ENCODE data around the gene IGFN1.

The IGFN1 gene

DNA sequence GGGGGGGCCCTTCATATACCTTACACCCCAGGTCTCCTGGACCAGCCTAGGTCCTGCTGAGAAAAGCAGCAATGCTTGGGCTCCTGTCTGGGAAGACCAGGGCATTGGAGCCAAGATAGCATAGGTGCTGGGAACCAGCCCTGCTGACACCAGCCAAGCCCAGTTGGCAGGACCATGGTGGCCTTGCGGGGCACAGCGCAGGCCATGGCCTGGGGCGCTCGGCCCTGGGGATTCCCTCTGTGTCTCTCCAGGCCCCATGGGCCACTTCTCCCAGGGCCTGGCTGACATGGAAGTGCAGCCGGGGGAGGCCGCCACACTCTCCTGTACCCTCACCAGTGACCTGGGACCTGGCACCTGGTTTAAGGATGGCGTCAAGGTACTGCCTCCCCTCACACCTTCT lies 23.3 kb downstream of the IGFN1 start:
- TF ChIP-seq, protein P1, sequence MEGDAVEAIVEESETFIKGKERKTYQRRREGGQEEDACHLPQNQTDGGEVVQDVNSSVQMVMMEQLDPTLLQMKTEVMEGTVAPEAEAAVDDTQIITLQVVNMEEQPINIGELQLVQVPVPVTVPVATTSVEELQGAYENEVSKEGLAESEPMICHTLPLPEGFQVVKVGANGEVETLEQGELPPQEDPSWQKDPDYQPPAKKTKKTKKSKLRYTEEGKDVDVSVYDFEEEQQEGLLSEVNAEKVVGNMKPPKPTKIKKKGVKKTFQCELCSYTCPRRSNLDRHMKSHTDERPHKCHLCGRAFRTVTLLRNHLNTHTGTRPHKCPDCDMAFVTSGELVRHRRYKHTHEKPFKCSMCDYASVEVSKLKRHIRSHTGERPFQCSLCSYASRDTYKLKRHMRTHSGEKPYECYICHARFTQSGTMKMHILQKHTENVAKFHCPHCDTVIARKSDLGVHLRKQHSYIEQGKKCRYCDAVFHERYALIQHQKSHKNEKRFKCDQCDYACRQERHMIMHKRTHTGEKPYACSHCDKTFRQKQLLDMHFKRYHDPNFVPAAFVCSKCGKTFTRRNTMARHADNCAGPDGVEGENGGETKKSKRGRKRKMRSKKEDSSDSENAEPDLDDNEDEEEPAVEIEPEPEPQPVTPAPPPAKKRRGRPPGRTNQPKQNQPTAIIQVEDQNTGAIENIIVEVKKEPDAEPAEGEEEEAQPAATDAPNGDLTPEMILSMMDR (IDR thresholded peaks at IDR 0.05; ENCODE audit: unreplicated experiment in 3 of 3) = no peak
- no peak overlapping the region for H3K27ac Mint-ChIP-seq
- no peak overlapping the region for H3K4me3 Mint-ChIP-seq
- H3K9me3 Mint-ChIP-seq = no peaks in the 10 kb centered on the region
- peaks cover 42% of the 10 kb centered on the region for H3K27me3 Mint-ChIP-seq (ENCODE audit: low read depth)
- H3K36me3 Mint-ChIP-seq (ENCODE audit: low read depth) = no peaks in the 10 kb centered on the region
- peaks cover 4% of the 10 kb centered on the region for H3K4me1 Mint-ChIP-seq

DNA sequence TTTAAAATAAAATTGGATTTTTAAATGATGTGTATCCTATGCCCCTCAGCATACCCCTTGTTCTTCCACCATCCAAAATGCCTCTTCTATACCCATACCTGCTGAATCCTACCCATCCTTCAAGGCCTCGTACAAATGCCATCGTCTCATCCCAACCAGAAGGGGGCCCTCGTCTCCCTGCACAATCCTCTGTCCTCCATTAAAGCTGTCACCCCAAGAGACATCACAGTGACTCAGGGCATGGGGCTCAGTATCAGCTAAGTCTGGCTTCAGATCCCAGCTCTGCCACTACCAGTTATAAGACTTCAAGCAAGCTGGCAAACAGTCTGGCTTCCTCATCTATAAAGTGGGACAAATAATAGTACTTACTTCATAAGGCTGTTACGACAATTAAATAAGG lies 23.8 kb downstream of the IGFN1 start:
- no peak overlapping the region for H3K4me3 Mint-ChIP-seq
- no peak overlapping the region for H3K27ac Mint-ChIP-seq
- TF ChIP-seq, protein P1 (IDR thresholded peaks at IDR 0.05; ENCODE audit: unreplicated experiment in 3 of 3) = no peak
- no peaks in the 10 kb centered on the region for H3K36me3 Mint-ChIP-seq (ENCODE audit: low read depth)
- H3K4me1 Mint-ChIP-seq = peaks cover 4% of the 10 kb centered on the region
- H3K27me3 Mint-ChIP-seq (ENCODE audit: low read depth) = peaks cover 39% of the 10 kb centered on the region
- no peaks in the 10 kb centered on the region for H3K9me3 Mint-ChIP-seq

DNA sequence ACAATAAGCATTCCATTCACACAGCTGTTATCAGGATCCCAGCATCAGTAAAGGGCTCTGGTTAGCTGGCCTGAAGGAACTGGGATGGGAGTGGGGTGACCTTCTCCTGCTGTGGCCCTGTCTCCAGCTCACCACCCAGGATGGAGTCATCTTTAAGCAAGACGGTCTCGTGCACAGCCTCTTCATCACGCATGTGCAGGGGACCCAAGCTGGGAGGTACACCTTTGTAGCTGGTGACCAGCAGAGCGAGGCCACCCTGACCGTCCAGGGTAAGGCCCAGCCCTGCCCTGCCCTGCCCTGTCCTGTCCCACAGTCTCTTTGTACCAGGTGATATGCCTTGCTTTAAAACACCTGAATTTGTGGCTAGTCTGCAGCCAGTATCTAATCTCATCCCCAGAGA lies 24.3 kb downstream of the IGFN1 start:
- TF ChIP-seq, protein P1 (IDR thresholded peaks at IDR 0.05; ENCODE audit: unreplicated experiment in 3 of 3) = no peak
- no peak overlapping the region for H3K27ac Mint-ChIP-seq
- no peaks in the 10 kb centered on the region for H3K9me3 Mint-ChIP-seq
- no peaks in the 10 kb centered on the region for H3K36me3 Mint-ChIP-seq (ENCODE audit: low read depth)
- H3K4me1 Mint-ChIP-seq = peaks cover 4% of the 10 kb centered on the region
- no peak overlapping the region for H3K4me3 Mint-ChIP-seq
- H3K27me3 Mint-ChIP-seq (ENCODE audit: low read depth) = peaks cover 37% of the 10 kb centered on the region

DNA sequence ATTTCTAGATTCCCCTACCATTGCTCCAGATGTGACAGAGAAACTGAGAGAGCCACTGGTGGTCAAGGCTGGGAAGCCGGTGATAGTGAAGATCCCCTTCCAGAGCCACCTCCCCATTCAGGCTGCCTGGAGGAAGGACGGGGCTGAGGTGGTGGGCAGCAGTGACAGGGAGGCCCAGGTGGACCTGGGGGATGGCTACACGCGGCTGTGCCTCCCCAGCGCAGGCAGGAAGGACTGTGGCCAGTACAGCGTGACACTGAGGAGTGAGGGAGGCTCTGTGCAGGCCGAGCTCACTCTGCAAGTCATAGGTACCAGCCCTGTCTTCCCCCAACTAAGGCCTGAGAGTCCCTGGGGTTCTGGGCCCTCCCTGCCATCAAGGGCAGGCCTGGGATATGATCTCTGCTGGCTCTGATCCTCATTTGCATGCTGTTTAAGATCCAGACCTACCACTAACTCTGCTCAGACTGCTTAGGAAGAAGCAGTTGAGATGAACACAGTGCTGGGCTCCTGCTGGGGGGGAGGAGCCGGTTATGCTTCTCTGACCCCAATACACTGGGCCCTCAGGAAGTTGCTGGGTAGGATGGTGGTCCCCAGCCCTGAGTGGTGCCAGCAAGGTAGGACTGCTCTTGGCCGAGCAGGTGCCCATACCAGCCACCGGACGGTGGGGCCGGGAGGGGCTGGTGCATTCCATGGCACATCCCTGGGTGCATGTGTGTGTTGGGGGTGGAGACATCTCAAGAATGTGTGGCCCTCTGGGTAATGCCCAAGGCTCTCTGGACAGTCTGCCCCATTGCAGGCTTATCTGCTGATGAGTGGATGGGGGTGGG lies 25.1 kb downstream of the IGFN1 start:
- Mint-ChIP-seq H3K4me1 (peaks cover 4% of the 10 kb centered on the region), H3K36me3 (ENCODE audit: low read depth) (no peaks in the 10 kb centered on the region), H3K4me3 (no peak overlapping the region), H3K27me3 (ENCODE audit: low read depth) (peaks cover 37% of the 10 kb centered on the region), H3K27ac (no peak overlapping the region), H3K9me3 (no peaks in the 10 kb centered on the region)
- TF ChIP-seq, protein P1 (IDR thresholded peaks at IDR 0.05; ENCODE audit: unreplicated experiment in 3 of 3) = no peak

DNA sequence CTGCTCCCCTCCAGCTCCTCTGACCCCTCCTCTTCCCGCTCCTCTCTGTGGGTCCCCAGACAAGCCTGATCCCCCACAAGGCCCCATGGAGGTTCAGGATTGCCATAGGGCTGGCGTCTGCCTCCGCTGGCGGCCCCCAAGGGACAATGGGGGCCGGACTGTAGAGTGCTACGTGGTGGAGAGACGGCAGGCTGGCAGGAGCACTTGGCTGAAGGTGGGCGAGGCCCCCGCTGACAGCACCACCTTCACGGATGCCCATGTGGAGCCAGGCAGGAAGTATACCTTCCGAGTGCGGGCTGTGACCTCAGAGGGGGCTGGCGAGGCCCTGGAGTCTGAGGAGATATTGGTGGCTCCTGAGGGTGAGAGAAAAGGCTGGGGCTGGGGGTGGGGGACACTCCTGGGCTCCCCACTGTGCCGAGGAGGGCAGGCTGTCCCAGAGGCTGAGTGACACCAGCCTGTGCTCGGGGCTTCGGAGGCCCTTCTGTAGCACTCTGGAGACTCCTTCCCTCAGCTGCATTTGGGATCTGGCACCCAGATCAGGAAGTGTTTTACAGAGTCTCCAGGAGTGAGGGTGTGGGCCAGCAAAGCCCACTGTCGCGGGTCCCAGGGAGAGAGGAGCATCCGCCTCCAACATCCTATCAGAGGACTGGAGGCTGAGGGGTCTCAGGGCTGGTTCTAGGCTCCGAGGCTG lies 25.9 kb downstream of the IGFN1 start:
- Mint-ChIP-seq H3K9me3 (no peaks in the 10 kb centered on the region), H3K36me3 (ENCODE audit: low read depth) (no peaks in the 10 kb centered on the region), H3K4me1 (peaks cover 4% of the 10 kb centered on the region), H3K27ac (no peak overlapping the region), H3K4me3 (no peak overlapping the region), H3K27me3 (ENCODE audit: low read depth) (peaks cover 29% of the 10 kb centered on the region)
- TF ChIP-seq, protein P1 (IDR thresholded peaks at IDR 0.05; ENCODE audit: unreplicated experiment in 3 of 3) = no peak

Data from nephron (organoid).